ENCODE data around the gene GALP. TPM values are rescaled to one million over a fixed set of nuclear protein-coding genes. Genes with fewer than 3 reads are reported as not detected.

GALP gene
- total RNA-seq: not detected in 2 replicates

GRCh38 chr19:56175861-56176307 is at the start of gene GALP:
TSS of gene GALP (plus strand) at chr19:56176008. CDS start at chr19:56177109, 1,101 bp downstream.

GRCh38 chr19:56140583-56141416 is 35.0 kb upstream of the GALP start, which contains the start of gene ZNF444:
TSS of gene ZNF444 (plus strand) at chr19:56141287. CDS start at chr19:56146912, 5,625 bp downstream.

GRCh38 chr19:56197646-56198045 is 21.8 kb downstream of the GALP start, which contains the start of gene ZSCAN5B:
TSS of gene ZSCAN5B (minus strand) at chr19:56197783. CDS start at chr19:56193052, 4,731 bp downstream.

GRCh38 chr19:56201973-56202372 is 26.2 kb downstream of the GALP start, which contains the start of gene ZSCAN5C:
TSS of gene ZSCAN5C (plus strand) at chr19:56202273. CDS start at chr19:56205914, 3,641 bp downstream.

Other genes with a start within 250 kb of the GALP start
- not detected in 2 replicates for gene NLRP13, start 243.7 kb upstream of the GALP start, total RNA-seq
- gene NLRP8, start 228.2 kb upstream of the GALP start, total RNA-seq: not detected in 2 replicates
- not detected in 2 replicates for gene NLRP5, start 189.2 kb upstream of the GALP start, total RNA-seq
- 20.4 and 25.0 TPM in 2 replicates for gene ZNF787, start 54.7 kb upstream of the GALP start, total RNA-seq
- 13.1 and 16.9 TPM in 2 replicates for gene ZNF444, start 34.7 kb upstream of the GALP start, total RNA-seq
- gene ZSCAN5B, start 21.8 kb downstream of the GALP start, total RNA-seq: not detected in 2 replicates
- not detected in 2 replicates for gene ZSCAN5C, start 26.3 kb downstream of the GALP start, total RNA-seq
- gene EDDM13, start 96.7 kb downstream of the GALP start, total RNA-seq: 0.32 and 1.5 TPM in 2 replicates
- gene ZSCAN5A, start 138.8 kb downstream of the GALP start, total RNA-seq: 5.0 and 5.5 TPM in 2 replicates
- 0.91 and 2.6 TPM in 2 replicates for gene ZNF582, start 217.5 kb downstream of the GALP start, total RNA-seq
- 3.2 and 4.6 TPM in 2 replicates for gene ZNF583, start 228.3 kb downstream of the GALP start, total RNA-seq